H9 (cell line): ENCODE results near the gene ARHGAP29. TPM values are rescaled to one million over a fixed set of nuclear protein-coding genes. Genes with fewer than 3 reads are reported as not detected.

Experiments used
- DNase-seq: peaks from one replicate; pipeline ENCODE4 v3.0.0-alpha.2; 2017
- H2AFZ ChIP-seq: one replicate; pipeline ENCODE4 v1.6.1; 2013; ENCODE audit warnings: mild to moderate bottlenecking, low read length, control low read depth, moderate library complexity
- H2AK5ac ChIP-seq: 2 replicates; pipeline ENCODE4 v1.6.1; 2013; ENCODE audit warnings: low read length, control low read depth, mixed read lengths; ENCODE audit not compliant: insufficient read length
- H2BK120ac ChIP-seq: one replicate; pipeline ENCODE4 v1.6.1; 2013; ENCODE audit warnings: low read depth, mild to moderate bottlenecking, low read length, control low read depth, inconsistent platforms; ENCODE audit not compliant: poor library complexity, severe bottlenecking
- H2BK12ac ChIP-seq: 2 replicates; pipeline ENCODE4 v1.6.1; 2013; ENCODE audit warnings: low read length, control low read depth, mixed read lengths, low read depth; ENCODE audit not compliant: insufficient read length
- H2BK15ac ChIP-seq: 2 replicates; pipeline ENCODE4 v1.6.1; 2013; ENCODE audit warnings: low read depth, low read length, control low read depth
- H2BK20ac ChIP-seq: one replicate; pipeline ENCODE4 v1.6.1; 2013; ENCODE audit warnings: low read depth, mild to moderate bottlenecking, low read length, control low read depth, inconsistent platforms; ENCODE audit not compliant: poor library complexity, severe bottlenecking
- H2BK5ac ChIP-seq: 2 replicates; pipeline ENCODE4 v1.6.1; 2013; ENCODE audit warnings: low read length, control low read depth, mixed read lengths; ENCODE audit not compliant: insufficient read length
- H3K14ac ChIP-seq: 2 replicates; pipeline ENCODE4 v1.6.1; 2013; ENCODE audit warnings: low read length, control low read depth; ENCODE audit not compliant: insufficient read depth
- H3K18ac ChIP-seq: 2 replicates; pipeline ENCODE4 v1.6.1; 2013; ENCODE audit warnings: low read depth, mild to moderate bottlenecking, mixed read lengths, low read length, control low read depth; ENCODE audit not compliant: insufficient read length
- H3K23ac ChIP-seq: 2 replicates; pipeline ENCODE4 v1.6.1; 2013; ENCODE audit warnings: low read length, control low read depth, mixed read lengths, low read depth; ENCODE audit not compliant: insufficient read length
- H3K23me2 ChIP-seq: 2 replicates; pipeline ENCODE4 v1.6.1; 2013; ENCODE audit warnings: low read depth, mild to moderate bottlenecking, mixed read lengths, low read length, control low read depth; ENCODE audit not compliant: insufficient read length, poor library complexity, severe bottlenecking
- H3K27ac ChIP-seq: 2 replicates; pipeline ENCODE4 v1.5.1; 2013; ENCODE audit warnings: low read length, control low read depth, mixed read lengths, low read depth; ENCODE audit not compliant: insufficient read length
- H3K27me3 ChIP-seq: 2 replicates; pipeline ENCODE4 v1.6.1; 2013; ENCODE audit warnings: low read length, control low read depth, inconsistent platforms; ENCODE audit not compliant: insufficient read depth
- H3K4ac ChIP-seq: 2 replicates; pipeline ENCODE4 v1.6.1; 2013; ENCODE audit warnings: low read depth, mild to moderate bottlenecking, control low read depth, inconsistent platforms, low read length, moderate library complexity
- H3K4me1 ChIP-seq: 2 replicates; pipeline ENCODE4 v1.6.1; 2013; ENCODE audit warnings: low read length, control low read depth, inconsistent platforms; ENCODE audit not compliant: insufficient read depth
- H3K4me2 ChIP-seq: 2 replicates; pipeline ENCODE4 v1.6.1; 2013; ENCODE audit warnings: low read length, control low read depth, mixed read lengths; ENCODE audit not compliant: insufficient read length, insufficient read depth
- H3K56ac ChIP-seq: 2 replicates; pipeline ENCODE4 v1.6.1; 2013; ENCODE audit warnings: low read depth, mild to moderate bottlenecking, mixed read lengths, low read length, control low read depth; ENCODE audit not compliant: insufficient read length
- H3K79me1 ChIP-seq: 2 replicates; pipeline ENCODE4 v1.6.1; 2013; ENCODE audit warnings: low read depth, mild to moderate bottlenecking, moderate library complexity, low read length, control low read depth, inconsistent platforms; ENCODE audit not compliant: insufficient read depth, poor library complexity, severe bottlenecking
- H3K79me2 ChIP-seq: 2 replicates; pipeline ENCODE4 v1.6.1; 2013; ENCODE audit warnings: low read length, control low read depth, inconsistent platforms; ENCODE audit not compliant: insufficient read depth
- H3K9ac ChIP-seq: 2 replicates; pipeline ENCODE4 v1.6.1; 2013; ENCODE audit warnings: low read length, control low read depth, mixed read lengths; ENCODE audit not compliant: insufficient read length; ENCODE audit errors: extremely low read depth
- H3K9me3 ChIP-seq: one replicate; pipeline ENCODE4 v1.6.1; 2013; ENCODE audit warnings: low read depth, low read length, inconsistent platforms; ENCODE audit not compliant: control insufficient read depth
- H3T11ph ChIP-seq: one replicate; pipeline ENCODE4 v1.6.1; 2013; ENCODE audit warnings: mild to moderate bottlenecking, low read length, control low read depth, inconsistent platforms
- H4K20me1 ChIP-seq: one replicate; pipeline ENCODE4 v1.6.1; 2013; ENCODE audit not compliant: control insufficient read depth, insufficient read length, insufficient read depth
- H4K5ac ChIP-seq: 2 replicates; pipeline ENCODE4 v1.6.1; 2013; ENCODE audit warnings: low read depth, mild to moderate bottlenecking, mixed read lengths, low read length, control low read depth; ENCODE audit not compliant: insufficient read length
- H4K8ac ChIP-seq: replicated peaks from 2 replicates; pipeline ENCODE4 v1.6.1; 2013; ENCODE audit warnings: low read length, control low read depth, mixed read lengths, low read depth; ENCODE audit not compliant: insufficient read length
- H4K91ac ChIP-seq: 2 replicates; pipeline ENCODE4 v1.6.1; 2013; ENCODE audit warnings: low read depth, mild to moderate bottlenecking, moderate library complexity, mixed read lengths, low read length, control low read depth; ENCODE audit not compliant: insufficient read length
- H3K27ac Mint-ChIP-seq, 3 experiments: 2 replicates in 2 of 3; 3 replicates in 1 of 3; pipeline ENCODE4 v1.8.0; 2020 to 2021; ENCODE audit warnings: mixed read lengths in 3 of 3, mild to moderate bottlenecking in 1 of 3, moderate library complexity in 1 of 3
- H3K27me3 Mint-ChIP-seq: 2 replicates; pipeline ENCODE4 v1.8.0; 2021; ENCODE audit warnings: low read depth, mild to moderate bottlenecking, moderate library complexity, mixed read lengths
- H3K36me3 Mint-ChIP-seq, 3 experiments: 2 replicates in 2 of 3; 3 replicates in 1 of 3; pipeline ENCODE4 v1.8.0; 2020 to 2021; ENCODE audit warnings: low read depth in 3 of 3, mixed read lengths in 3 of 3; ENCODE audit not compliant: insufficient read depth in 1 of 3
- H3K4me1 Mint-ChIP-seq, 2 experiments: 2 replicates each; pipeline ENCODE4 v1.8.0; 2020; ENCODE audit warnings: mixed read lengths in 2 of 2
- H3K4me3 Mint-ChIP-seq, 2 experiments: 2 replicates in 1 of 2; 3 replicates in 1 of 2; pipeline ENCODE4 v1.8.0; 2020 to 2021; ENCODE audit warnings: mild to moderate bottlenecking in 2 of 2, mixed read lengths in 2 of 2, moderate library complexity in 1 of 2
- H3K9me3 Mint-ChIP-seq, 2 experiments: 2 replicates in 1 of 2; 3 replicates in 1 of 2; pipeline ENCODE4 v1.8.0; 2020; ENCODE audit warnings: mild to moderate bottlenecking in 2 of 2, mixed read lengths in 2 of 2, moderate library complexity in 1 of 2
- WGBS: extraction: QIAGEN DNeasy Blood & Tissue Kit; methylation state at CpG from one replicate; pipeline ENCODE4 v1.1.7; 2013; ENCODE audit warnings: missing lambda C conversion rate, low lambda C conversion rate, mixed read lengths; ENCODE audit not compliant: insufficient read length; ENCODE audit errors: extremely low coverage; 5-methylcytosine and 5-hydroxymethylcytosine counted together
- total RNA-seq: library from RNA; stranded (reverse); gene quantifications from 2 replicates; pipeline ENCODE4 v1.2.1, GENCODE V29; 2021
- TF ChIP-seq, protein P1 (sequence below): fragments of 200-600 bp; sonication (generic); conservative IDR thresholded peaks from 3 replicates; pipeline ENCODE4 v1.8.0; 2021; ENCODE audit warnings: antibody characterized with exemption, mild to moderate bottlenecking

ARHGAP29 gene
- total RNA-seq, 1 experiment from 2014 or later: 1.3 TPM

DNA sequence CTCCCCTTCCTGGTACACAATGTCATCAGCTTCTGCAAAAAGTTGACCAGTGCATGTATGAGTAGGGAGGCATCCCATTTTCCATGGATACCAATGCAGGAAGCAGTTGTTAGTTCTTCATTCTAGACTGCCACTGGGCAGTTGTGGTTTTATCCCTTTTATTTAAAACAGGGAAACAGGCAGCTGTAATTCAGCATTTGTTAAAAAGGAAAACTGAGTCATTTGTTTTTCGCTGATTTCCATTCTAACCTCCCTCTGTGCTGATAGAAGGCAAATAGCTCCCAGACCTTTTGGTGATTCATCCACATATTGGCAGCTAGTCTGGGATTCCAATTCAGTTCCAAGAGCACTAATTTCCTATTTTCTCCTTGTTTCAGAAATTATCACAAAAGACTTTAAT is 95.4 kb downstream of the ARHGAP29 start:
- no peaks in the 10 kb centered on the region for H3K79me1 ChIP-seq
- H2BK120ac ChIP-seq: no peak overlapping the region
- H3K4me1 ChIP-seq: no peaks in the 10 kb centered on the region
- TF ChIP-seq, protein P1, sequence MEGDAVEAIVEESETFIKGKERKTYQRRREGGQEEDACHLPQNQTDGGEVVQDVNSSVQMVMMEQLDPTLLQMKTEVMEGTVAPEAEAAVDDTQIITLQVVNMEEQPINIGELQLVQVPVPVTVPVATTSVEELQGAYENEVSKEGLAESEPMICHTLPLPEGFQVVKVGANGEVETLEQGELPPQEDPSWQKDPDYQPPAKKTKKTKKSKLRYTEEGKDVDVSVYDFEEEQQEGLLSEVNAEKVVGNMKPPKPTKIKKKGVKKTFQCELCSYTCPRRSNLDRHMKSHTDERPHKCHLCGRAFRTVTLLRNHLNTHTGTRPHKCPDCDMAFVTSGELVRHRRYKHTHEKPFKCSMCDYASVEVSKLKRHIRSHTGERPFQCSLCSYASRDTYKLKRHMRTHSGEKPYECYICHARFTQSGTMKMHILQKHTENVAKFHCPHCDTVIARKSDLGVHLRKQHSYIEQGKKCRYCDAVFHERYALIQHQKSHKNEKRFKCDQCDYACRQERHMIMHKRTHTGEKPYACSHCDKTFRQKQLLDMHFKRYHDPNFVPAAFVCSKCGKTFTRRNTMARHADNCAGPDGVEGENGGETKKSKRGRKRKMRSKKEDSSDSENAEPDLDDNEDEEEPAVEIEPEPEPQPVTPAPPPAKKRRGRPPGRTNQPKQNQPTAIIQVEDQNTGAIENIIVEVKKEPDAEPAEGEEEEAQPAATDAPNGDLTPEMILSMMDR: no peak
- no peaks in the 10 kb centered on the region for H3K79me2 ChIP-seq
- H2BK15ac ChIP-seq: no peak overlapping the region
- DNase-seq: no peak
- no peak overlapping the region for H2BK5ac ChIP-seq
- no peak overlapping the region for H3T11ph ChIP-seq
- H2AK5ac ChIP-seq: no peak overlapping the region
- no peak overlapping the region for H3K27ac ChIP-seq
- no peaks in the 10 kb centered on the region for H4K20me1 ChIP-seq
- no peak overlapping the region for H3K56ac ChIP-seq
- Mint-ChIP-seq H3K9me3 (peaks cover 4 to 5% of the 10 kb centered on the region in 2 experiments; a peak in 2 of 5 replicates), H3K4me1 (peaks cover 6 to 10% of the 10 kb centered on the region in 2 experiments), H3K36me3 (no peaks in the 10 kb centered on the region), H3K27ac (no peak overlapping the region), H3K4me3 (no peak overlapping the region), H3K27me3 (peaks cover 2% of the 10 kb centered on the region)
- no peak overlapping the region for H3K14ac ChIP-seq
- H3K9me3 ChIP-seq: no peaks in the 10 kb centered on the region
- no peak overlapping the region for H3K4me2 ChIP-seq
- no peak overlapping the region for H2AFZ ChIP-seq
- H3K23me2 ChIP-seq: no peaks in the 10 kb centered on the region
- H3K27me3 ChIP-seq: no peaks in the 10 kb centered on the region
- no peak overlapping the region for H4K91ac ChIP-seq
- H2BK20ac ChIP-seq: no peak overlapping the region
- H3K9ac ChIP-seq: no peak overlapping the region
- no peak overlapping the region for H3K4ac ChIP-seq
- no peak overlapping the region for H3K23ac ChIP-seq
- no peak overlapping the region for H2BK12ac ChIP-seq
- whole genome bisulfite sequencing: no CpG with 5 or more reads among the region's 1 CpG
- no peak overlapping the region for H3K18ac ChIP-seq
- no peak overlapping the region for H4K5ac ChIP-seq
- no peak overlapping the region for H4K8ac ChIP-seq
